Transverse colon (tissue), 4 donors: ENCODE data around the gene RTKN2. TPM values are rescaled to one million over a fixed set of nuclear protein-coding genes. Genes with fewer than 3 reads are reported as not detected.

Experiments used
- DNase-seq: peaks from one replicate; pipeline ENCODE4 v3.0.0-alpha.2; 2019
- H3K27ac ChIP-seq, 4 donors: fragments of 200-600 bp; sonication (generic); 2 replicates each; pipeline ENCODE4 v1.5.1; 2016 to 2018; ENCODE audit warnings: inconsistent platforms in 4 of 4
- H3K27me3 ChIP-seq: fragments of 200-600 bp; sonication (generic); 2 replicates; pipeline ENCODE4 v1.5.1; 2017; ENCODE audit warnings: inconsistent platforms
- H3K36me3 ChIP-seq, 4 donors: fragments of 200-600 bp; sonication (generic); 2 replicates each; pipeline ENCODE4 v1.5.1; 2017 to 2019; ENCODE audit warnings: inconsistent platforms in 4 of 4
- H3K4me1 ChIP-seq, 4 donors: fragments of 200-600 bp; sonication (generic); 2 replicates each; pipeline ENCODE4 v1.5.1; 2017 to 2020; ENCODE audit warnings: inconsistent platforms in 4 of 4
- H3K4me3 ChIP-seq, 4 donors: fragments of 200-600 bp; sonication (generic); 1 replicate in 1 of 4; 2 replicates in 3 of 4; pipeline versions ENCODE4 v1.5.1 to v1.6.1; 2017 to 2019; ENCODE audit warnings: inconsistent platforms in 4 of 4
- H3K9me3 ChIP-seq, 2 donors: fragments of 200-600 bp; sonication (generic); 2 replicates each; pipeline ENCODE4 v1.5.1; 2017 to 2019; ENCODE audit warnings: inconsistent platforms in 2 of 2
- EP300 ChIP-seq: sonication (generic); formaldehyde crosslinking; IDR thresholded peaks from one replicate; pipeline ENCODE4 v1.6.1; 2017; ENCODE audit warnings: antibody characterized with exemption, low read depth
- POLR2A ChIP-seq: fragments of 450-650 bp; IDR thresholded peaks from one replicate; pipeline ENCODE4 v1.6.1; 2016; ENCODE audit warnings: antibody characterized with exemption, mild to moderate bottlenecking, moderate library complexity
- POLR2AphosphoS5 ChIP-seq, 3 donors: sonication (generic); formaldehyde crosslinking; IDR thresholded peaks; one replicate each; pipeline ENCODE4 v1.6.1; 2016; ENCODE audit warnings: antibody characterized with exemption in 3 of 3
- WGBS, 2 donors: methylation state at CpG; one replicate each; pipeline ENCODE4 v1.1.5; 2018; ENCODE audit warnings: low coverage in 1 of 2; 5-methylcytosine and 5-hydroxymethylcytosine counted together
- in situ Hi-C, 4 donors: fragments of 200-750 bp; cut with MboI; loops; one replicate each; pipeline versions ENCODE4 v1.15.0 to v1.15.1; 2017; ENCODE audit warnings: low sequenced_read_pairs in 3 of 4, low pct_ligation_motif_present in 1 of 4, low pct_unique_long_range_greater_than_20kb in 1 of 4
- intact Hi-C: fragments of 100-400 bp; cut with DNase I; formaldehyde crosslinking; loops from one replicate; pipeline ENCODE4 v1.15.1; 2023; ENCODE audit warnings: low total_unique reads
- total RNA-seq, 4 donors: library from RNA; depleted of rRNA; stranded (reverse); fragments of >200 nt; gene quantifications; one replicate each; pipeline ENCODE4 v1.1.0, GENCODE V29; 2016
- TF ChIP-seq, protein P1 (sequence below), 5 experiments: fragments of 200-600 bp in 3 of 5; fragments of 450-650 bp in 2 of 5; sonication (generic) in 3 of 5; IDR thresholded peaks; 1 replicate in 2 of 5; 2 replicates in 3 of 5; pipeline ENCODE4 v1.5.1; 2016 to 2017; ENCODE audit warnings: antibody characterized with exemption in 5 of 5, inconsistent platforms in 3 of 5, mild to moderate bottlenecking in 2 of 5, moderate library complexity in 1 of 5

The RTKN2 gene
- total RNA-seq, 4 donors from 2014 or later = under 0.01 to 2.7 (median 0.68) TPM; not detected in 1

DNA sequence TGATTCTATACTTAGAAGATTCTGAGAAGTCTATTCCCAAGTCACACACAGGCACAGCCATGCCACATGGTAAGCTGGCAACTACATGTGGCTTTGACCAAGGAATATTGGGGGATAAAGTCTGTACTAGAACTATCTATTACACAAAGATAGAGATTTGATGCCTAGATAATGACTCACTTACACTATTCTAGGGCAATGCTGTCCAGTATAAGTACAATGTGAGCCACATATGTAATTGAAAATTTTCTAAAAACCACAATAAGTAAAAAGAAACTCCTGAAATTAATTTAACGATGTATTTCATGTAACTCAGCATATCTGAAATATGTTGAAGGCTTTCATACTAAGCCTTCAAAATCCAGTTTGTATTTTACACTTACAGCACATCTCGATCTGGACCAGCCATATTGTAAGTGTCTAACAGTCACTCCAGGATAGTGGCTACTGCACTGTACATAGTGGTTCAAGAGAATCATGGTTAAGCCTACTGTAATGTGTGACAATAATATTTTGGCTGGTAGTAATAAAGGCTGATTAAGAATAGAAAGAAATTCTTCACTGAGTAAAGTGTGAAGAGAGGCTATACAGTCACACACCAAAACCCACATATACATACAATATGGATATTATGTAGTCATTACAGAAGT lies 62.8 kb downstream of the RTKN2 start:
- Histone ChIP-seq H3K9me3 (no peaks in the 10 kb centered on the region), H3K36me3 (no peaks in the 10 kb centered on the region), H3K27ac (no peak overlapping the region), H3K4me1 (no peaks in the 10 kb centered on the region), H3K27me3 (no peaks in the 10 kb centered on the region), H3K4me3 (no peak overlapping the region)
- DNase-seq = no peak
- intact Hi-C loops (no loop called here), in situ Hi-C loops (no loop called here)
- TF ChIP-seq, protein P1, sequence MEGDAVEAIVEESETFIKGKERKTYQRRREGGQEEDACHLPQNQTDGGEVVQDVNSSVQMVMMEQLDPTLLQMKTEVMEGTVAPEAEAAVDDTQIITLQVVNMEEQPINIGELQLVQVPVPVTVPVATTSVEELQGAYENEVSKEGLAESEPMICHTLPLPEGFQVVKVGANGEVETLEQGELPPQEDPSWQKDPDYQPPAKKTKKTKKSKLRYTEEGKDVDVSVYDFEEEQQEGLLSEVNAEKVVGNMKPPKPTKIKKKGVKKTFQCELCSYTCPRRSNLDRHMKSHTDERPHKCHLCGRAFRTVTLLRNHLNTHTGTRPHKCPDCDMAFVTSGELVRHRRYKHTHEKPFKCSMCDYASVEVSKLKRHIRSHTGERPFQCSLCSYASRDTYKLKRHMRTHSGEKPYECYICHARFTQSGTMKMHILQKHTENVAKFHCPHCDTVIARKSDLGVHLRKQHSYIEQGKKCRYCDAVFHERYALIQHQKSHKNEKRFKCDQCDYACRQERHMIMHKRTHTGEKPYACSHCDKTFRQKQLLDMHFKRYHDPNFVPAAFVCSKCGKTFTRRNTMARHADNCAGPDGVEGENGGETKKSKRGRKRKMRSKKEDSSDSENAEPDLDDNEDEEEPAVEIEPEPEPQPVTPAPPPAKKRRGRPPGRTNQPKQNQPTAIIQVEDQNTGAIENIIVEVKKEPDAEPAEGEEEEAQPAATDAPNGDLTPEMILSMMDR (IDR thresholded peaks at IDR 0.05) = no peak
- TF ChIP-seq POLR2AphosphoS5 (IDR thresholded peaks at IDR 0.05) (no peak), POLR2A (no peak), EP300 (no peak)
- 93 to 94% methylated on average over 2 of the region's 2 CpGs for WGBS, 2 donors

- H3K27me3 ChIP-seq = no peaks in the 10 kb centered on the region
- intact Hi-C loops = no loop called here
- in situ Hi-C loops = no loop called here
- WGBS, 2 donors = 67 to 81% methylated on average over 1 of the region's 1 CpG
- H3K4me3 ChIP-seq = no peak overlapping the region
- no peak for TF ChIP-seq POLR2AphosphoS5 (IDR thresholded peaks at IDR 0.05)
- TF ChIP-seq EP300 = no peak
- no peak for TF ChIP-seq POLR2A
- TF ChIP-seq, protein P1 (IDR thresholded peaks at IDR 0.05) = no peak
- H3K9me3 ChIP-seq = no peaks in the 10 kb centered on the region
- no peak for DNase-seq
- no peaks in the 10 kb centered on the region for H3K36me3 ChIP-seq
- peaks cover 0 to 17% (median 9%) of the 10 kb centered on the region in 4 donors for H3K4me1 ChIP-seq
- H3K27ac ChIP-seq = no peak overlapping the region
These were observed 69.1 kb downstream of the RTKN2 start for GRCh38 chr10:62199584-62199983.

- H3K4me1 ChIP-seq = peaks cover 0 to 17% (median 9%) of the 10 kb centered on the region in 4 donors
- TF ChIP-seq POLR2AphosphoS5 (IDR thresholded peaks at IDR 0.05) = no peak
- TF ChIP-seq POLR2A = no peak
- TF ChIP-seq, protein P1 (IDR thresholded peaks at IDR 0.05) = no peak
- no peak for TF ChIP-seq EP300
- no peak overlapping the region for H3K27ac ChIP-seq
- in situ Hi-C loops = no loop called here
- no peaks in the 10 kb centered on the region for H3K36me3 ChIP-seq
- H3K27me3 ChIP-seq = no peaks in the 10 kb centered on the region
- DNase-seq = no peak
- H3K9me3 ChIP-seq = no peaks in the 10 kb centered on the region
- H3K4me3 ChIP-seq = no peak overlapping the region
- intact Hi-C loops = no loop called here
These were observed 72.1 kb downstream of the RTKN2 start for GRCh38 chr10:62196528-62196927.

DNA sequence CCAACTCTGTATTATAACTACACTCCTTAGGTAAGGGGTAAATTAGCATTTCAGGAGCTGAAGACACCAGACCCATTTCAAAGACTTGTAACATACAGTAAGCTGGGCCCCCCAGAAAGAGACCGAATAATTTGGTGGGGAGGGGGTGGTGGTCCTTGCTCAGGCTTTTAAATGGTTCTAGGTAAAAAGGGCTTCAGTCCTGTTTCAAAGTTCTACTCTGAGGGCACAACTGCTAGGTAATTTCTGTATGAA lies 73.0 kb downstream of the RTKN2 start:
- no peaks in the 10 kb centered on the region for H3K36me3 ChIP-seq
- H3K9me3 ChIP-seq = no peaks in the 10 kb centered on the region
- peaks cover 0 to 17% (median 9%) of the 10 kb centered on the region in 4 donors for H3K4me1 ChIP-seq
- no peak for DNase-seq
- 65% methylated on average over 1 of the region's 1 CpG; no CpG with 5 or more reads in 1 of the 2 donors for WGBS, 2 donors
- no peak overlapping the region for H3K4me3 ChIP-seq
- intact Hi-C loops (no loop called here), in situ Hi-C loops (no loop called here)
- H3K27ac ChIP-seq = peak overlapping the region in 1 of 4 donors; percentile 10
- H3K27me3 ChIP-seq = no peaks in the 10 kb centered on the region
- no peak for TF ChIP-seq POLR2AphosphoS5 (IDR thresholded peaks at IDR 0.05)
- no peak for TF ChIP-seq EP300
- TF ChIP-seq, protein P1 (IDR thresholded peaks at IDR 0.05) = no peak
- TF ChIP-seq POLR2A = no peak
